GM18873 (cell line): ENCODE measurements around the gene MYH16.
"Not testable (repeated sequence)": the region's sequence is repeated elsewhere in the genome, so short reads cannot be mapped to it uniquely, and the experiment has no call there.

Experiments used
- ATAC-seq: cut with Tn5 transposase; IDR thresholded peaks from one replicate; pipeline ENCODE4 v1.9.1; 2021; ENCODE audit warnings: mild to moderate bottlenecking, moderate library complexity, moderate number of reproducible peaks; ENCODE audit not compliant: unreplicated experiment, low FRiP score

The MYH16 gene

DNA sequence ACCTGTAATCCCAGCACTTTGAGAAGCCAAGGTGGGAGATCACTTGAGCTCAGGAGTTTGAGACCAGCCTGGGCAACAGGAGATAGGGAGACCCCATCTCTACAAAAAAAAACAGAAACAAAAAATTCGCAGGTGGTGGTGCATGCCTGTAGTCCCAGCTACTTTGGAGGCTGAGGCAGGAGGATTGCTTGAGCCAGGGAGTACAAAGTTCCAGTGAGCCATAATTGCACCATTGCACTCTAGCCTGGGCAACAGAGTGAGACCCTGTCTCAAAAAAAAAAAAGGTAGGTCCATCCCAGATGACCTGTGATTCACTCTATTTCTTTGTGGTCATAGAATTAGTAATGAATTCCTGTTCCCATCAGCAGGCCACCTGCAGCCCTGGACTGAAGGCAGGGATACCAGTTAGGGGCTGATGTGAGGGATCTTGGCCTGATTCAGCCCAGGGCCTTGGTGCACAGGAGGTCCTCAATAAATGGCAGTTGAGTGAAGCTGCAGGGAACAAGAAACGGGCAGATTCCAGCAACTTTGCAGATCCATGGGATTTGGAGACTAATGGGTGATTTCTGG lies at the start of gene MYH16:
Gene MYH16 (plus strand): TSS at position 364 of the 570 bp plus-strand sequence.
- no peak for ATAC-seq

DNA sequence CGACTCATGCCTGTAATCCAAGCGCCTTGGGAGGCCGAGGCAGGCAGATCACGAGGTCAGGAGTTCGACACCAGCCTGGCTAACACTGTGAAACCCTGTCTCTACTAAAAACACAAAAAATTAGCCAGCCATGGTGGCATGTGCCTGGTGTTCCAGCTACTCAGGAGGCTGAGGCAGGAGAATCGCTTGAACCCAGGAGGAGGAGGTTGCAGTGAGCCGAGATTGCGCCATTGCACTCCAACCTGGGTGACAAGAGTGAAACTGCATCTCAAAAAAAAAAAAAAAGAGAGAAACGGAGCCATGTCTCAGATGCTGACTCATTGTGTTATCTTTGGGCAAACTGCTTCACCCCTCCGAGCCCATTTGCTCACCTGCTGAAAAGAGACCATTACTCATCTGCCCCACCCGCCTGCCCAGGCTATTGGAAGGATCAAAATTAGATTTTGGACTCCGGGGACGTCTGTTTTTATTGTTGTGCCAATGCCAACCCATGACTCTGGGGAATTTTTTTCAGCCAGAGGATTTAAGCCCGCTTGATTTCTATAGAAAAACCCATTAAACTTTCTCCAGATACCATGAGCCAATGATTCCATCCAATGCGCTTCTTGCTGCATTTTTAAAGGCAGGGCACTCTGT lies 48.3 kb upstream of the MYH16 start:
- ATAC-seq, result not testable (repeated sequence)

DNA sequence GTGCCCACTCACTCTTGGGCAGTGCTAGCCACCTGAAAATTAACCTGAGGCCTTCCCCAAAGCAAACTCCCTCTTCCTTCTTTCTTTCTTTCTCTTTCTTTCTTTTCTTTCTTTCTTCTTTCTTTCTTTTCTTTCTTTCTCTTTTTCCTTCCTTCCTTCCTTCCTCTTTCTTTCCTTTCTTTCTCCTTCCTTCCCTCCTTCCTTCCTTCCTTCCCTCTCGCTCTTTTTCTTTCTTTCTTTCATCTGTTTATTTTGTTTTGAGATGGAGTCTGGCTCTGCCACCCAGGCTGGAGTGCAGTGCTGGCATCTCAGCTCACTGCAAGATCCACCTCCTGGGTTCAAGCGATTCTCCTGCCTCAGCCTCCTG lies 47.8 kb upstream of the MYH16 start:
- no peak for ATAC-seq

DNA sequence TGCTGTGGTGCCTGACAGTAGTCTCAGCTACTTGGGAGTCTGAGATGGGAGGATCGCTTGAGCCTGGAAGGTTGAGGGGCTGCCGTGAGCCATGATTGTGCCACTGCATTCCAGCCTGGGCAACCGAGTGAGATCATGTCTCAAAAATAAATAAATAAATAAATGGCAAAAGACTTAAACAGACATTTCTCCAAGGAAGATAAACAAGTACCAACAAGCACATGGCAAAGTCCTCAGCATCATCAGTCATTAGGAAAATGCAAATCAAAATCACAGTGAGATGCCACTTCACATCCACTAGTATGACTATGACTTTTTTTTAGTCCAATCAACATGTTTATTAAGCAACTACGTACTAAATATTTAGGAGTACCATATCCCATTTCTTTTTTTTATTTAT lies 43.4 kb upstream of the MYH16 start:
- ATAC-seq, result no peak

DNA sequence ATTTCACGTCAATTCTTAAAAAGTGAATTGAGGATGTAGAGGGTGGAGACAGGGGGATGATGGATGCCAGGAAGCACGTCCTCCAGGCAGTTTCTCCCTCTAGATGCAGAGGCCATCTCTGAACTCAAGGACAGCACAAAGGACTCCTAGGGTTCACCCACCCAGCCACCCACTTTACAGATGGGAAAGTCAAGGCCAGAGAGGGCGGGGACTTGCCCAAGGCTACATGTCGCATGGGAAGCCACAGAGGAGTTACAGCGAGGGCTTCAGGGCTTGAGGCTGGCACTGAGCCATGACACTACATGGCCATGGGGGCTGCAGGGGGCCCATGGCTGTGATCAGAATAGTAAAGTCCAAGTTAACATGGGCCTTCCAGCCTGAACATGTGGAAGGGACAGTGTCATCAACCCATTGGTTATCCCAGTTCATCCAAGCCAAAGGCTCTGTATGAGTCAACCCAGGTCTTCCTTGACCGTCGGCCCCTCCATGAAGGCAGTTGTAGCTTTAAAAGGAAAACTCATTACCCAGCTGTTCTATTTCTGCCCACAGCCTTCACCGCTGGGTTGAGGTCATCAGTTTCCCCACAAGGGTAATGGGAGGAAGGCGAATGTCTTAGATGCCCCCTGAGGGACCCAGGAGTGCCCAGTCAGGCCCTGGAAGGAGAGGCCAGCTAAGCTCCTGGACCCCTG lies 40.4 kb upstream of the MYH16 start:
- no peak for ATAC-seq

DNA sequence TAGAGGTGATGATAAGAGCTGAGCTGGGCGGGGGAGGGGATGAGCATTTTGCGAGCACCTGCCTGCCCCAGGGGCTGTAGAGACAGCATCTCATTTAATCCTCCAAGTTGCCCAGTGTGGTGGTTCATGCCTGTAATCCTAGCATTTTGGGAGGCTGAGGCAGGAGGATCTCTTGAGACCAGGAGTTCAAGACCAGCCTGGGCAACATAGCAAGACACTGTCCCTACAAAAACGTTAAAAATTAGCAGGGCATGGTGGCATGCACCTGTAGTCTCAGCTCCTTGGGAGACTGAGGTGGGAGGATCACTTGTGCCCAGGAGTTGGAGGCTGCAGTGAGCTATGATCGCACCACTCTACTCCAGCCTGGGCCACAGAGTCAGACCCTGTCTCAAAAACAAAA lies 39.7 kb upstream of the MYH16 start:
- ATAC-seq, result not testable (repeated sequence)

DNA sequence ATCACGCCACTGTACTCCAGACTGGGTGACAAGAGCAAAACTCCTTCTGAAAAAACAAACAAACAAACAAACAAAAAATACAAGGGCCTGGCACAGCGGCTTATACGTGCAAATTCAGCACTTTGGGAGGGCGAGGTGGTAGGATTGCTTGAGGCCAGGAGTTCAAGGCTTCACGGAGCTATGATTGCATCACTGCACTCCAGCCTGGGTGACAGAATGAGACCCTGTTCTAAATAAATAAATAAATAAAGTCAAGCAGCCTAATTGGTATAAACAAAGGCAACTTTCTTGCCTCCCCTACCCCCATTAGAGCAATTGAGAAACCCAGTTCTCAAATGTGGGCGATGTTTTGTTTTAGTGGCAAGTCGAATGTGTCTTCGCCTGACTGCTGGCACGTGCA lies 38.5 kb upstream of the MYH16 start:
- no peak for ATAC-seq

DNA sequence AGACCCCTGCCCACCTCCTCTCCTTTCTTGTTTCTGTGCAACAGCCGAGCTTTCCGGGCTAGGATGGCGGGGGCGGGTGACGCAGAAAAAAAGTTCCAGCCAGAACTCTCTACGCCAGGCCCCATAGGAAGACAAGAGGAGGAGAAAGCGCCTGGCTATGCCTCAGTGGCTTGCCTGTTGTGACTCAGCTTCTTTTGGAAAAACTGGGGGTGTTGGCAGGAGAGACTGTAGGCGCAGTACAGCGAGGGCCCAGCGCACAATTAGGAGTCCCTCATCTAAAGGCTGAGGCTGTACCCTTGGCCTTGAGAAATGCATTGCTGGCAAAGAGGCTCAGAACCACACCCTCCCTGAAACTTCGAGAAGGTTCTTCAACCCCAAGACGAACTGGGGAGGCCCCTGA lies 36.7 kb upstream of the MYH16 start:
- no peak for ATAC-seq

DNA sequence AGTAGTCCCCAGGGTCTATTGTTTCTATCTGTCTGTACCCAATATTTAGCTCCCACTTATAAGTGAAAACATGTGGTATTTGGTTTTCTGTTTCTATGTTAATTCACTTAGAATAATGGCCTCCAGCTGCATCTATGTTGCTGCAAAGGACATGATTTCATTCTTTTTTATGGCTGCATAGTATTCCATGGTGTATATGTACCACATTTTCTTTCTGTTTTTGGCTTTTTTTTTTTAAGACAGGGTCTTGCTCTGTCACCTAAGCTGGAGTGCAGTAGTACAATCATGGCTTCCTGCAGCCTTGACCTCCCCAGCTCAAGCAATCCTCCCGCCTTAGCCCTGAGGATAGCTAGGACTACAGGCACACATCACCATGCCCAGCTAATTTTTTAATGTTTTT lies 34.8 kb upstream of the MYH16 start:
- not testable (repeated sequence) for ATAC-seq

DNA sequence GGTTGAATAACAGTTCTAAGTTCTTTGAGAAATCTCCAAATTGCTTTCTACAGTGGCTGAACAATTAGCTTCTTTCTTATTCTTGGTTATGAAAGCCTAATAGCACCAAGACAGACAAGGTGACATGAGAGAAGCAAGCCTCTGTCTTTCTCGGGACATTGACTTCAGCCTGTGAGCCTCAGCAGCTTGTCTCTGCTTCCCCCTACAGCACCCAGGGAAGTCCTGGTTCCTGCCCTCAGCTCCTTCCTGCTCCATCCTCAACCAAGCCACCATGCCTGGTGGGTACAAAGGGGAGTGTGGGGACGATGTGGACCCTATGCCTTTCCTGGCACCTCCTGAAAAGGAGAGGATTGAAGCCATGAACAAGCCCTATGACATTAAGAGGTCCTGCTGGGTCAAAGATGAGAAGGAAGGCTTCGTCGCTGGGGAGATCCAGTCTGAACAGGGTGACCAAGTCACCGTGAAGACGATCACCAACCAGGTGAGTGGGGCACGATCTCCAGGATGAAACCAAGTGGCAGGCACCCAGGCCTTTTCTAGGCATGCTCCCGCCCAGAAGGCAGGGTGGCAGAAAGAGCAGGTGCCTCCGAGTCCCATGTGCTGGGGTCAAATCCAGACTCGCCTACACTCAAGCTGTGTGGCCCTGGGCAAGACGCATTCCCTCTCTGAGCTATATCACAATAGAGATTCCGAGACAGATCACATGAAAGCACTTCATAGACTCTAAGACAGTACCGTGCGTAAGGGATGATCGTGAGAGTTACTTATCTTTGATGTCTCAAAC lies 33.9 kb upstream of the MYH16 start:
- no peak for ATAC-seq

DNA sequence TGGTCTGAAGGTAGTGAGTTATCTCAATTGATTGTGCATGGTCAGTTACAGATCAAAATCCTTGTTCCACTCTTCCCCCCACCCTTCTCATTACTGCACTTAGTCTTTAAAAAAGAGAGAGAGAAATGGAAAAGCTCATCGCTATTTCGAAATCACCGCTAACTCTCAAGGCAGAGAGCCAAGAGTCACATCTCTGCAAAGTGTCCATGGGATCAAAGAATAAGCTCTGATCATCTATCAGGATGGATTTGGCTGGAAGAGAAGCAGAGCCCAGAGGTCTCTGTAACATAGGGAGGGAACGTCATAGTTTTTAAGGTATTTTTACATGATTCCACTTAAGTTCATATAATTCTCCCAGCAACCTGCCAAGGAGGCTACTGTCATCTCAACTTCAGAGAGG lies 30.0 kb upstream of the MYH16 start:
- no peak for ATAC-seq

DNA sequence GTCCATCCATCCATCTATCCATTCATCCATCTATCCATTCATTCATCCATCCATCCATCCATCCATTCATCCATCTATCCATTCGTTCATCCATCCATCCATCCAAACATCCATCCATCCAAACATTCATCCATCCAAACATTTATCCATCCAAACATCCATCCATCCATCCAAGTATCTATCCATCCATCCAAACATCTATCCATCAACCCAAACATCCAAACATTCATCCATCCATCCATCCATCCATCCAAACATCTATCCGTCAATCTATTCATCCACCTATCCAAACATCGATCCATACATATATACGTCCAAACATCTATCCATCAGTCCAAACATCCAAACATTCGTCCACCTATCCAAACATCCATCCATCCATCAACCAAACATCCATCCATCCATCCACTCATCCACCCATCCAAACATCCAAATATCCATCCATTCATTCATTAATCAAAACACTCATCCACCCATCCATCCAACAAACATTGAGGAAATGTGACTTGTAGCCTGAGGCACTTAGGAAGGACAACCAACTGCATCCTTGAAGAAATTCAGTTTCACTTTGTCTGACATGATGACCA lies 28.8 kb upstream of the MYH16 start:
- no peak for ATAC-seq

DNA sequence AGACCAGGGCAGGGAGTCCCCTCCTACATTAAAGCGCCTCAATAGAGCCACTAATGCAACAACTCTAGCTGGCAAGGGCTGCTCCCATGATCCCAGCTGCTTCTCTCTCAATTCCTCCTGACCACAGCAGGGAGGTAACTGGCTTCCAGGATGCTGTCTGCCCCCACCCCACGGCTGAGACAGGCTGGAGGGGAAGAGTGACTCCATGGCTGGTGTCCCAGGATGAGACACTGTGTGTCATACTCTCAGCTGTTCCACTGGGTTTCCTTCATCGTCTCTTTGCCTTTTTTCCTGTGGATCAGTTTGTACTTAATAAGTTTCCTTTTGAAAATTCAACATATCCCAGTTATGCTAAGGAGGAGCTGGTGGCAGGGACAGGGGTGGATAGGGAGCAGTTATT lies 27.7 kb upstream of the MYH16 start:
- ATAC-seq, result no peak

DNA sequence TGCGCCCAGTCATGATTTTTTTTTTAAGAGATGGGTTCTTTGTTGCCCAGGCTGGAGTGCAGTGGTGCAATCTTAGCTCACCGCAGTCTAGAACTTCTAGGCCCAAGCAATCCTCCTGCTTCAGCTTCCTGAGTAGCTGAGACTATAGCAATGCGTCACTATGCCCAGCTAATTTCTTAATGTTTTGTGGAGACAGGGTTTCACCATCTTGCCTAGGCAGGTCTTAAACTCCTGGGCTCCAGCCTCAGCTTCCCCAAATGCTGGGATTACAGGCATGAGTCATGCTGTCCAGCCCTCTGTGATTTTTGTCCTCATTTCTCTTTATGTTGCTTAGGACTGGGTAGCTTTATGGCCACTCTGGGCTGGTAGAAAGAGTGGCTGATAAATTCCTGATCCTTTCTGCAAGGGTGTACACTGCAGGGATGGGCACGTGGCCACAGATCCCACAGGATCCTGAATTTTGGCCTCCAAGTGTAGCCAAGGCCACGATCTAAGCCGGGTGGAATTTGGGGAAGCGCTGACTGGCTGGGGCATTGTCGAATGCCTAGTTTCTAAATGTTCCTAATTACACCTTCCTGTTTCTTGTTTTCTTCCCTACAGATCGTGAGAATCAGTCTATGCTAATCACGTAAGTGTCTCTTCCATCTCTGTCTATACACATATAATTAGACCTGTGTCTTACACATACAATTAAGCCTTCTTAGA lies 24.1 kb upstream of the MYH16 start:
- no peak for ATAC-seq

DNA sequence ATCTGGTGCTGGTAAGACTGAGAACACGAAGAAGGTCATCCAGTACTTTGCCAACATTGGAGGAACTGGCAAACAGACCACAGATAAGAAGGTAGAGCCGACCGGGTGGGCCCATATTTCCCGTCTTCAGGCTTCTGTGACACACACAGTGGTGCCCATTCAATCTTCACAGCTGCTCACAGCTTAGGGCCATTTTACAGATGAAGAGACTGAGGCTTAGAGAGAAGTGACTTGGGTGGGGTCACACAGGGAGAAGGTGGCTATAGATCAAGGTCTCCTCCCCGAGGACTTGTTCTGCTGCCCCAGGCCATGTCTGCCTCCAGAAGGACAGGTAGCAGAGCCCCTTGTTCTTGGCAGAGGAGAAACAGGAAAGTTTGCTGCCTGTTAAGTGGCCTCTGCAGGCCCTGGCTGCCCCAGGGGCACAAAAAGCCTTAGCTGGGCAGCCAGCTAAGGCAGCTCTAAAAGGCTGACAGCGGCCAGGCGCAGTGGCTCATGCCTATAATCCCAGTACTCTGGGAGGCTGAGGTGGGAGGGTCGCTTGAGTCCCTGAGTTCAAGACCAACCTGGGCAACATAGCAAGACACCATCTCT lies 22.6 kb upstream of the MYH16 start:
- no peak for ATAC-seq

DNA sequence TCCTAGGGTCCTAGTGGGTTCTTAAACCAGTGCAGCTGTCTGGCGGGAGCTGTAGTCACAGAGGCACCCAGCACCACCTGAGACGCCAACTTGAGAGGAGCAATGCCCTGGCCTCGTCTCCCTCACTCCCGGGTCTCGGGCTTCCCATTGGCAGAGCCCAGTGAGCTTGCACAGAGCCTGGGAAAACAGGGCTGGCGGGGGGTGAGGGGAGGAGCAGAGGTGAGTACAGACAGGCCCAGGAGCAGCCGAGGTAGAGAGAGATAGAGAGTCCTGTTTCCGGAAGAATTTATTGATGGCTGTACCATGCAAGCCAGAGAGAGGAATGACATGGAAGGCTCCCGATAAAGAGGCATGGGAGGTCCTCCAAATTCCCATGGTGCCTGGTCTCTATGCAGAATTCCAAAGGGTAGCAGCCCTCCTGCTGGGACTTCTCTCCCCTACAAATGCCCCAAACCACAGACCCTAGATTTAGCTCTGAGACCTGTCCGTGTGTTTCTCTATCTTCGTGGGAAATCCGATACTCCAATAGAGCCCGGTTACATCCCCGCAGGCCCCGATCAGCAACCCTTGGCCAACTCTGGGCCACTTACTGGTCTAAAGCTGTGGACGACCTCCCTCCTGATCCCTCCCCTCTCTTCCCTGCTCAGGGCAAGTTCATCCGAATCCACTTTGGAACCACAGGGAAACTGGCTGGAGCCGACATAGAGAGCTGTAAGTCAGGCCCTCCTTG lies 20.3 kb upstream of the MYH16 start:
- no peak for ATAC-seq

DNA sequence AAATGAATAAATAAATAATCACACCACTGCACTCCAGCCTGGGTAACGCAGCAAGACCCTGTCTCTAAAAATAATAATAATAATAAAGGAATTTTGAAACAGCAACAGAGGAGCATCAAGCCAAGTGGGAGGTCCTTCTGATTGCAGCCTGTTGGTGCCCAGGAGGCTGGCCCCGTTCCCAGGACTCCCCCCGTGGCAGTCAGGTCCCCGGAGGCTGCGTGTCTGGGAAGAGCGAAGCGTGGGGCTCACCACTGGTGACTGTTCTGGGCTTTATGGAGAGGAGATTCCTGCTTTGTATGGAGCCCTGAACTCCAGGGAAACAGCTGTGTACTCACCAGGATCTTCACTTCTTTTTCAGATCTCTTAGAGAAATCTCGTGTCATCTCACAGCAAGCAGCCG lies 19.3 kb upstream of the MYH16 start:
- ATAC-seq, result no peak

DNA sequence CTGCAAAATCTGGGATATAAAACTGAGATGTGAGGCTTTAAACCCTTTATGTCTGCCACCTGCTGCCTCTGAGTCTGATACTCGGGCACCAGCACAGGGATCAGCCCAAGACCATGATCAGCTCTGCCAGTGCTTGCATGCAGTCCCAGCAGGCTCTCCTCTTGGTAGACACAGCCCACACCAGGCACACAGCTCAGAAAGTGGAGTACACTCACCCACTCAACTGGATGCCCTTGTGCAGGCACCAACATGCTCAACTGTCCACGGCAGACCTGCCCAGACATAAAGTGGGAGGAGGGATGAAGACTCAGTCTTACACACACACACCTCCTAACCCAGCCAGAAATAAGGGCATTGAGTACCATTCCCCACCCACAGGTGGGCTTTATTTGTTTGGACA lies 18.2 kb upstream of the MYH16 start:
- no peak for ATAC-seq

DNA sequence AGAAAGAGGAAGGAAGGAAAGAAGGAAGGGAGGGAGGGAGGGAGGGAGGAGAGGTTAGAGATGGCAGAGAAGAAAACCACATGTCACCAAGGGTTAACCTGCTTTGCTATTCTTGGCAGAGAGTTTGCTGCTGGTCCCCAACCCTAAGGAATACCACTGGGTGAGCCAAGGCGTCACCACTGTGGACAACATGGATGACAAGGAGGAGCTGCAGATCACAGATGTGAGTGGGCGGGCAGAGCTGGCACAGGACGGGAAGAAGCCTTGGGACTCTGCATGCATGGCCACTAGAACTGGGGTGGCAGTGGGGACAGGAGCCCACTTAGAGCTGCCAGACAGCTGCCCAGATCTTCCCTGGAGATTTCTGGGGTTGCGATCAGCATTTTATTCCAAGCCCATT lies 17.2 kb upstream of the MYH16 start:
- ATAC-seq, result no peak
